MM.1S (cell line): ENCODE results near the gene CAMK2A.

ENCODE experiments used
- DNase-seq: peaks from one replicate; pipeline ENCODE4 v3.0.0-alpha.2; 2015
- H2AFZ ChIP-seq: fragments of 300-600 bp; sonication (generic); 2 replicates; pipeline ENCODE4 v1.6.0; 2016; ENCODE audit warnings: antibody characterized with exemption, low read length
- H3F3A ChIP-seq: fragments of 300-600 bp; sonication (generic); 2 replicates; pipeline ENCODE4 v1.6.1; 2016; ENCODE audit warnings: mild to moderate bottlenecking, antibody characterized with exemption, low read length, moderate library complexity, mixed read lengths; ENCODE audit not compliant: insufficient read depth
- H3K27ac ChIP-seq: fragments of 300-600 bp; sonication (generic); 2 replicates; pipeline ENCODE4 v1.5.1; 2016; ENCODE audit warnings: mild to moderate bottlenecking, low read length
- H3K27me3 ChIP-seq: fragments of 300-600 bp; sonication (generic); replicated peaks from 2 replicates; pipeline ENCODE4 v1.6.0; 2016; ENCODE audit warnings: low read length; ENCODE audit not compliant: insufficient read depth
- H3K36me3 ChIP-seq: fragments of 300-600 bp; sonication (generic); replicated peaks from 2 replicates; pipeline ENCODE4 v1.6.1; 2016; ENCODE audit warnings: mild to moderate bottlenecking, low read length, mixed read lengths; ENCODE audit not compliant: insufficient read depth
- H3K4me1 ChIP-seq: fragments of 300-600 bp; sonication (generic); 2 replicates; pipeline ENCODE4 v1.6.1; 2016; ENCODE audit warnings: low read length, mixed read lengths
- H3K4me2 ChIP-seq: fragments of 300-600 bp; sonication (generic); 2 replicates; pipeline ENCODE4 v1.6.0; 2016; ENCODE audit warnings: low read depth, low read length
- H3K4me3 ChIP-seq: fragments of 300-600 bp; sonication (generic); 2 replicates; pipeline ENCODE4 v1.5.1; 2016; ENCODE audit warnings: low read length, mixed read lengths
- H3K79me2 ChIP-seq: fragments of 300-600 bp; sonication (generic); 2 replicates; pipeline ENCODE4 v1.6.1; 2016; ENCODE audit warnings: mixed run types, low read length, mixed read lengths
- H3K9ac ChIP-seq: fragments of 300-600 bp; sonication (generic); 2 replicates; pipeline ENCODE4 v1.6.1; 2016; ENCODE audit warnings: low read length, mixed read lengths
- H3K9me2 ChIP-seq: fragments of 300-600 bp; sonication (generic); replicated peaks from 2 replicates; pipeline ENCODE4 v1.6.1; 2016; ENCODE audit warnings: mild to moderate bottlenecking, low read length, mixed read lengths; ENCODE audit not compliant: insufficient read depth
- H3K9me3 ChIP-seq: fragments of 300-600 bp; sonication (generic); replicated peaks from 2 replicates; pipeline ENCODE4 v1.6.1; 2016; ENCODE audit warnings: mild to moderate bottlenecking, low read length, mixed read lengths; ENCODE audit not compliant: insufficient read depth
- H4K20me1 ChIP-seq: fragments of 300-600 bp; sonication (generic); 2 replicates; pipeline ENCODE4 v1.6.1; 2016; ENCODE audit warnings: mild to moderate bottlenecking, low read length, moderate library complexity, mixed read lengths; ENCODE audit not compliant: insufficient read depth
- CTCF ChIP-seq: fragments of 300-600 bp; sonication (generic); IDR thresholded peaks from 2 replicates; pipeline ENCODE4 v1.5.1; 2016; ENCODE audit warnings: antibody characterized with exemption, low read length, mixed read lengths
- EZH2 ChIP-seq: fragments of 300-600 bp; sonication (generic); optimal IDR thresholded peaks from 2 replicates; pipeline ENCODE3; 2017; ENCODE audit warnings: low read depth, mild to moderate bottlenecking, antibody characterized with exemption, low read length, mixed read lengths
- EZH2phosphoT487 ChIP-seq: fragments of 300-600 bp; sonication (generic); IDR thresholded peaks from 2 replicates; pipeline ENCODE4 v1.6.1; 2018; ENCODE audit warnings: antibody characterized with exemption, low read length

The CAMK2A gene

GRCh38 chr5:150180241-150181026 lies 109.1 kb downstream of the CAMK2A start:
- Histone ChIP-seq H3K9me3 (no peaks in the 10 kb centered on the region), H3F3A (no peaks in the 10 kb centered on the region), H3K9me2 (no peaks in the 10 kb centered on the region), H3K4me2 (no peak overlapping the region), H3K4me1 (no peaks in the 10 kb centered on the region), H3K79me2 (no peaks in the 10 kb centered on the region), H2AFZ (no peak overlapping the region), H4K20me1 (no peaks in the 10 kb centered on the region), H3K9ac (no peak overlapping the region), H3K27me3 (no peaks in the 10 kb centered on the region), H3K27ac (no peak overlapping the region), H3K36me3 (no peaks in the 10 kb centered on the region), H3K4me3 (no peak overlapping the region)
- DNase-seq = no peak
- no peak for TF ChIP-seq EZH2
- TF ChIP-seq EZH2phosphoT487 = no peak
- TF ChIP-seq CTCF = no peak

GRCh38 chr5:150179019-150179620 lies 110.5 kb downstream of the CAMK2A start:
- no peak for TF ChIP-seq EZH2phosphoT487
- no peak for TF ChIP-seq EZH2
- no peak for TF ChIP-seq CTCF
- Histone ChIP-seq H2AFZ (no peak overlapping the region), H3K9me3 (no peaks in the 10 kb centered on the region), H3K27ac (no peak overlapping the region), H3K27me3 (peaks cover 2% of the 10 kb centered on the region; the same call in 1 of the 2 replicates), H3K4me2 (no peak overlapping the region), H3F3A (no peaks in the 10 kb centered on the region), H3K36me3 (no peaks in the 10 kb centered on the region), H3K79me2 (no peaks in the 10 kb centered on the region), H4K20me1 (no peaks in the 10 kb centered on the region), H3K4me1 (no peaks in the 10 kb centered on the region), H3K9me2 (no peaks in the 10 kb centered on the region), H3K9ac (no peak overlapping the region), H3K4me3 (no peak overlapping the region)
- no peak for DNase-seq

- Histone ChIP-seq H3K9me2 (no peaks in the 10 kb centered on the region), H3K9me3 (no peaks in the 10 kb centered on the region), H3K36me3 (no peaks in the 10 kb centered on the region), H3K4me2 (no peak overlapping the region), H3K4me1 (no peaks in the 10 kb centered on the region), H2AFZ (no peak overlapping the region), H3K79me2 (no peaks in the 10 kb centered on the region), H3F3A (no peaks in the 10 kb centered on the region), H3K27ac (no peak overlapping the region), H3K4me3 (no peak overlapping the region), H4K20me1 (no peaks in the 10 kb centered on the region), H3K9ac (no peak overlapping the region), H3K27me3 (peaks cover 5% of the 10 kb centered on the region; the same call in 1 of the 2 replicates)
- no peak for DNase-seq
- TF ChIP-seq EZH2 = no peak
- no peak for TF ChIP-seq EZH2phosphoT487
- TF ChIP-seq CTCF = no peak
These were observed 111.3 kb downstream of the CAMK2A start for GRCh38 chr5:150178262-150178661.
